HK-2 (cell line): Measurements from ENCODE around the gene H6PD.

Experiments used
- DNase-seq: peaks from one replicate; pipeline ENCODE4 v3.0.0-alpha.2; 2018; ENCODE audit not compliant: unreplicated experiment

H6PD gene

GRCh38 chr1:9241891-9242290 is 7.3 kb downstream of the H6PD start:
- no peak for DNase-seq

- DNase-seq = no peak
These were observed 7.9 kb downstream of the H6PD start for GRCh38 chr1:9242338-9242969.

GRCh38 chr1:9243066-9243739 is 8.6 kb downstream of the H6PD start:
- no peak for DNase-seq

- DNase-seq = no peak
These were observed 10.1 kb downstream of the H6PD start for GRCh38 chr1:9244501-9245229.

GRCh38 chr1:9245230-9245619 is 10.7 kb downstream of the H6PD start:
- DNase-seq = no peak

GRCh38 chr1:9245661-9246060 is 11.1 kb downstream of the H6PD start:
- DNase-seq = no peak

GRCh38 chr1:9246215-9246614 is 11.6 kb downstream of the H6PD start:
- DNase-seq = no peak

GRCh38 chr1:9246841-9247785 is 12.5 kb downstream of the H6PD start:
- DNase-seq = no peak

- DNase-seq = no peak
These were observed 13.3 kb downstream of the H6PD start for GRCh38 chr1:9247894-9248293.

- no peak for DNase-seq
These were observed 14.0 kb downstream of the H6PD start for GRCh38 chr1:9248341-9249262.

- no peak for DNase-seq
These were observed 14.6 kb downstream of the H6PD start for GRCh38 chr1:9249263-9249533.

GRCh38 chr1:9249534-9250410 is 15.2 kb downstream of the H6PD start:
- DNase-seq = no peak

- no peak for DNase-seq
These were observed 16.1 kb downstream of the H6PD start for GRCh38 chr1:9250411-9251381.

GRCh38 chr1:9251501-9251900 is 16.9 kb downstream of the H6PD start:
- no peak for DNase-seq

- no peak for DNase-seq
These were observed 18.4 kb downstream of the H6PD start for GRCh38 chr1:9253004-9253403.

- no peak for DNase-seq
These were observed 19.0 kb downstream of the H6PD start for GRCh38 chr1:9253453-9254105.

- DNase-seq = no peak
These were observed 21.8 kb downstream of the H6PD start for GRCh38 chr1:9256332-9256731.

- DNase-seq = no peak
These were observed 23.3 kb downstream of the H6PD start for GRCh38 chr1:9257851-9258250.
